Kidney epithelial cell (primary cell): ENCODE data around the gene GJD3. TPM values are rescaled to one million over a fixed set of nuclear protein-coding genes. Genes with fewer than 3 reads are reported as not detected.

ENCODE experiments used
- DNase-seq: peaks from one replicate; pipeline ENCODE4 v3.0.0-alpha.2; 2010; ENCODE audit warnings: low read depth
- H3K27me3 ChIP-seq: 2 replicates; pipeline ENCODE4 v1.6.0; 2011; ENCODE audit warnings: low read length; ENCODE audit not compliant: control insufficient read depth, insufficient read depth
- H3K36me3 ChIP-seq: 2 replicates; pipeline ENCODE4 v1.5.1; 2011; ENCODE audit warnings: low read length; ENCODE audit not compliant: control insufficient read depth, insufficient read depth
- H3K4me3 ChIP-seq: 2 replicates; pipeline ENCODE4 v1.5.1; 2011; ENCODE audit warnings: low read depth, mild to moderate bottlenecking, control low read depth, low read length
- total RNA-seq: library from RNA; depleted of rRNA; stranded (reverse); fragments of >200 nt; gene quantifications from 2 replicates; pipeline ENCODE4 v1.2.3, GENCODE V29; 2015
- TF ChIP-seq, protein P1 (sequence below): IDR thresholded peaks from 2 replicates; pipeline ENCODE4 v1.5.1; 2011; ENCODE audit warnings: mild to moderate bottlenecking, moderate library complexity, low read length, control low read depth, inconsistent platforms; ENCODE audit not compliant: insufficient read depth, poor library complexity, severe bottlenecking

GJD3 gene
- total RNA-seq, 1 donor from 2014 or later: not detected

GRCh38 chr17:40338058-40338457, 26.5 kb downstream of the GJD3 start:
- H3K36me3 ChIP-seq: peaks cover 2% of the 10 kb centered on the region
- H3K27me3 ChIP-seq: no peaks in the 10 kb centered on the region
- H3K4me3 ChIP-seq: no peak overlapping the region
- DNase-seq: no peak
- TF ChIP-seq, protein P1, sequence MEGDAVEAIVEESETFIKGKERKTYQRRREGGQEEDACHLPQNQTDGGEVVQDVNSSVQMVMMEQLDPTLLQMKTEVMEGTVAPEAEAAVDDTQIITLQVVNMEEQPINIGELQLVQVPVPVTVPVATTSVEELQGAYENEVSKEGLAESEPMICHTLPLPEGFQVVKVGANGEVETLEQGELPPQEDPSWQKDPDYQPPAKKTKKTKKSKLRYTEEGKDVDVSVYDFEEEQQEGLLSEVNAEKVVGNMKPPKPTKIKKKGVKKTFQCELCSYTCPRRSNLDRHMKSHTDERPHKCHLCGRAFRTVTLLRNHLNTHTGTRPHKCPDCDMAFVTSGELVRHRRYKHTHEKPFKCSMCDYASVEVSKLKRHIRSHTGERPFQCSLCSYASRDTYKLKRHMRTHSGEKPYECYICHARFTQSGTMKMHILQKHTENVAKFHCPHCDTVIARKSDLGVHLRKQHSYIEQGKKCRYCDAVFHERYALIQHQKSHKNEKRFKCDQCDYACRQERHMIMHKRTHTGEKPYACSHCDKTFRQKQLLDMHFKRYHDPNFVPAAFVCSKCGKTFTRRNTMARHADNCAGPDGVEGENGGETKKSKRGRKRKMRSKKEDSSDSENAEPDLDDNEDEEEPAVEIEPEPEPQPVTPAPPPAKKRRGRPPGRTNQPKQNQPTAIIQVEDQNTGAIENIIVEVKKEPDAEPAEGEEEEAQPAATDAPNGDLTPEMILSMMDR: no peak

DNA sequence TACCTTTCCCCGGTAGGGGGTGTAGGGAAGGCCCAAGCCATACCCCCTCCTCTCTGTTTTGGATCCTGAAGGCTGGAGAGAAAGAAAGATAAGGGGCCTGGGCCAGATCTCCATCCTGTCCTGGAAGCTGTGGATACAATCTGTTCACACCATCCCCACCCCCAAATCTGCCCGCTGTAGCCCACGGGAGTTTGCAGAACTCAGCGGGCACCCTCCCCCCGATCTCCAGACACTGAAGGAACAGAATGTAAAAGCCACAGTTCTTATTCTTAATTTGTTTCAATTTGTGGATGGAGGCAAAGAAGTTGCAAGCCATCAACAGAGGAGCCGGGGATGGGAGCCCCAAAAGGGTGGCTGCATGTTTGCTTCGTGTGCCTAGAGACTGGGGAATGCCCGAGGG, 27.2 kb downstream of the GJD3 start:
- DNase-seq: no peak
- Histone ChIP-seq H3K27me3 (no peaks in the 10 kb centered on the region), H3K36me3 (peaks cover 2% of the 10 kb centered on the region), H3K4me3 (no peak overlapping the region)
- TF ChIP-seq, protein P1: no peak

GRCh38 chr17:40335620-40336019, 28.9 kb downstream of the GJD3 start:
- TF ChIP-seq, protein P1: no peak
- no peak for DNase-seq
- Histone ChIP-seq H3K4me3 (no peak overlapping the region), H3K27me3 (no peaks in the 10 kb centered on the region), H3K36me3 (peaks cover 2% of the 10 kb centered on the region)

GRCh38 chr17:40333781-40334448, 30.6 kb downstream of the GJD3 start:
- Histone ChIP-seq H3K36me3 (no peaks in the 10 kb centered on the region), H3K4me3 (no peak overlapping the region), H3K27me3 (no peaks in the 10 kb centered on the region)
- TF ChIP-seq, protein P1: no peak
- DNase-seq: no peak

DNA sequence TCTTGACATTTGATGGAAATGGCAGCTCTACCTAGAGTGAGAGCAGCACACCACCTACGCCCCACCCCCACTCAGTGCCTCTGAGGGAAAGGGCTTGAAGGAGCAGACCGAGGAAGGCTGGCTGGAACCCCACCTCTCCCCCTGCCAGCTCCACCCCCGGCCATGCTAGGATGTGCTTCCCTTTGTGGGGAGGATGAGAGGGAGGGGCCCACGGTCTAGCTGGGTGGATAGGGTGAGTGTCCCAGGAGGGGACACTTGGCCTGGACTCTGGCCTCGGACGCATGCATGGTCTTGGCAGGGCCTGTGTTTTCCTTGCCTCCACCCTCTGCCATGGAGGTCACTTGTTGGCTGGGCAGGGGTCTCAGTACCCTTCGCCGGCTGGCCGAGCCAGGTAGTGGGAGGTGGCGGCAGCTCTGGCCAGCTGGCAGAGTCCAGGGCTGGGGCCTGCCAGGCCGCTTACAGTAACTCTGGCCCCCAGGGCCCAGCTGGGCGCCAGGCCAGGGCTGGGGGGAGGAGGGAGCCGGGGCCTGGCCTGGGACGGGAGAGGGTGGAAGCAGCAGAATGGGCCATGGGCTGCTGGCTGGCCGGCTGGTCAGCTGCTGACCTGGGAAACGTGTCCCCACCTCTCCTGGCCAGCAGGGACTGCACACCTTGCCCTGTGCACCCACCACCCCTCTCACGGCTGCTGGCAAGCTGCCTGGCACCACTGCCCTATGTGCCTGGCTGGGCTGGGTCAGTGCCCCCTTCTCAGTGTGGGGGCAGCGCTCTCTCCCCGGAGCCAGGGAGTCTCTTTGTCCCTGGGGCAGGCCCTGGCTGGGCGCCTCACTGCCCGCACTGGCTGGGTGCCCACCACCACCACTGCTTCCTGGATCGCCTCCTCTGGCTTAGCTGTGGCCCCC, 32.5 kb downstream of the GJD3 start:
- TF ChIP-seq, protein P1: no peak
- no peak overlapping the region for H3K4me3 ChIP-seq
- DNase-seq: no peak
- no peaks in the 10 kb centered on the region for H3K27me3 ChIP-seq
- no peaks in the 10 kb centered on the region for H3K36me3 ChIP-seq
